Stimulated activated CD4-positive, alpha-beta T cell treated with anti-CD3 and anti-CD28 coated beads, Interleukin-12 subunit alpha, Interleukin-12 subunit beta, amount 100 ng/mL, for 4 hours (primary cell): ENCODE measurements around the gene CENPO.

Source experiments
- DNase-seq: peaks from one replicate; pipeline ENCODE4 v3.0.0-alpha.2; 2020

Gene CENPO

GRCh38 chr2:24866946-24867345 lies 73.7 kb downstream of the CENPO start:
- no peak for DNase-seq

GRCh38 chr2:24870440-24870839 lies 77.2 kb downstream of the CENPO start:
- no peak for DNase-seq

- no peak for DNase-seq
Measured at GRCh38 chr2:24870891-24871705, 77.9 kb downstream of the CENPO start.

- no peak for DNase-seq
Measured at GRCh38 chr2:24871852-24872333, 78.7 kb downstream of the CENPO start.
